ENCODE results near the gene GRK3.
A peak's percentile ranks its signal among the peaks of the same experiment; 100 is the strongest.

The GRK3 gene

DNA sequence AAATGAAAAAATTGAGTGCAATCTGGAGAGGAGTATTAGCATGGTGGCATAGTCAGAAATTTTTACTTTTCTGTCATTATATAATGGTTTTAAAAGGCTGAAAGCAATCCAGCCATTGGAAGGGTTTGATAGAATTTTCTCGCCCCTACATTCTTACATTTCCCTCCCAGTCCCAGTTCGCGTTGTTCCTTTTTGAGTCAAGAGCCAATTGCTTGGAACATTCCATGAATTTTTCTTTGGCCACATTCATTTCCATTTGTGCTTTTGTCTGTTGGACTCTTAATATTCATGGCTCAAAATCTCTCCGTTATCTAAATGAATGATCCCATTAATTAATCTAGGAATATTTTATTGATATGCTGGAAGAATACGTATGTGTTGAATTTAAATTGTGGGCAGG lies 66.0 kb downstream of the GRK3 start:
- no peak overlapping the region for H3K27ac Mint-ChIP-seq
- H3K9me3 Mint-ChIP-seq: no peaks in the 10 kb centered on the region
- no peaks in the 10 kb centered on the region for H3K27me3 Mint-ChIP-seq (ENCODE audit: low read depth)
- no peak overlapping the region for H3K4me3 Mint-ChIP-seq
- H3K4me1 Mint-ChIP-seq (ENCODE audit: low read depth): peaks cover 12% of the 10 kb centered on the region
- DNase-seq (ENCODE audit: low spot score): no peak
- H3K36me3 Mint-ChIP-seq (ENCODE audit: low read depth): peaks cover 7% of the 10 kb centered on the region

DNA sequence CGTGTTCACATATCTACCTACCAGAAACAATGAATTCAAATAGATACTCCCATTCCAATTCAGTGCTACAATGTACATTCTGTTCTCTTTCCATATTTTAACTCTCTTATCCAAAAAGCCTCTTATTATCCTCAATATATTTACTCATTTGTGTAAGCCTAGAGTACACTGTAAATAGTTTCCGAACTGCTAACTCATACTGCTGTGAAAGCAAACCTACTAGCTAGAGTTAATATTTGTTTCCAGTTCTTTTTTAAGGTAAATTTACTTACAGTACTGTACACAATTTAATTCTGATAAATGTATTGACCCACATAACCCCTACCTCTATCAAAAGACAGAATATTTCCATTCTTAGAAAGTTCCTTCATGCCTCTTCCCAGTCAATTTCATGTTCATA lies 71.8 kb downstream of the GRK3 start:
- no peak overlapping the region for H3K27ac Mint-ChIP-seq
- no peak overlapping the region for H3K4me3 Mint-ChIP-seq
- peaks cover 8% of the 10 kb centered on the region for H3K4me1 Mint-ChIP-seq (ENCODE audit: low read depth)
- peaks cover 30% of the 10 kb centered on the region for H3K36me3 Mint-ChIP-seq (ENCODE audit: low read depth)
- DNase-seq (ENCODE audit: low spot score): no peak
- no peaks in the 10 kb centered on the region for H3K27me3 Mint-ChIP-seq (ENCODE audit: low read depth)
- H3K9me3 Mint-ChIP-seq: peaks cover 30% of the 10 kb centered on the region

DNA sequence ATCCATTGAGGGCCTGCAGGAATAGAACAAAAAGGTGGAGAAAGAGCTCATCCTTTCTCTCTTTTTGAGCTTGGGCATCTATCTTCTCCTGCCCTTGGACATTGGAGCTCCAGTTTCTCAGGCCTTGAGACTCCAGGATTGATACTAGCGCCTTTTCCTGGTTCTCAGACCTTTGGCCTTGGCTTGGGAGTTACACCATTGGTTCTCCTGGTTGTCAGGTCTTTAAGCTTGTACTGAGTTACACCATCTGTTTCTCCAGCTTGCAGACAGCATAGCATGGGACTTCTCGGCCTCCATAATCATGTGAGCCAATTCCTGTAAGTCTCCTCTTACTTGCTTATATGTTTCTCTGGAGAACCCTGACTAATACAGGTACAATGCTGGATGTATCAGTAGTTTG lies 72.6 kb downstream of the GRK3 start:
- DNase-seq (ENCODE audit: low spot score): no peak
- Mint-ChIP-seq H3K9me3 (peaks cover 31% of the 10 kb centered on the region), H3K27me3 (ENCODE audit: low read depth) (no peaks in the 10 kb centered on the region), H3K4me1 (ENCODE audit: low read depth) (peaks cover 14% of the 10 kb centered on the region), H3K36me3 (ENCODE audit: low read depth) (peaks cover 37% of the 10 kb centered on the region), H3K4me3 (no peak overlapping the region), H3K27ac (no peak overlapping the region)

DNA sequence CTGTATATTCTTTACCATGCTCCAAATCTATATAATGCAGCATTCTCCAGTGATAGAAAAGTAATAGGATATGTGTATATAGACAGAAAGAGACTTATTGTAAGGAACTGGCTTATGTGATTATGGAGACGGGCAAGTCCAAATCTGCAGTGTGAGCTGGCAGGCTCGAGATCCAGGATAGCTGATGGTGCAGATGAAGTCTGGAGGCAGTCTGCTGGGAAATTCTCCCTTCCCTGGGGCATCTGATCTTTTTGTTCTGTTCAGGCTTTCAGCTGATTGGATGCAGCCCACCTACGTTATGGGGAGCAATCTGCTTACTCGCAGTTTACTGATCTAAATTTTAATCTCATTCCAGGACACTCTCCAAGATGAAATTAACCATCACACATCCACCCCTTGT lies 73.2 kb downstream of the GRK3 start:
- no peaks in the 10 kb centered on the region for H3K27me3 Mint-ChIP-seq (ENCODE audit: low read depth)
- H3K4me3 Mint-ChIP-seq: no peak overlapping the region
- DNase-seq (ENCODE audit: low spot score): no peak
- peaks cover 15% of the 10 kb centered on the region for H3K4me1 Mint-ChIP-seq (ENCODE audit: low read depth)
- H3K27ac Mint-ChIP-seq: no peak overlapping the region
- peaks cover 31% of the 10 kb centered on the region for H3K9me3 Mint-ChIP-seq
- H3K36me3 Mint-ChIP-seq (ENCODE audit: low read depth): peaks cover 41% of the 10 kb centered on the region

DNA sequence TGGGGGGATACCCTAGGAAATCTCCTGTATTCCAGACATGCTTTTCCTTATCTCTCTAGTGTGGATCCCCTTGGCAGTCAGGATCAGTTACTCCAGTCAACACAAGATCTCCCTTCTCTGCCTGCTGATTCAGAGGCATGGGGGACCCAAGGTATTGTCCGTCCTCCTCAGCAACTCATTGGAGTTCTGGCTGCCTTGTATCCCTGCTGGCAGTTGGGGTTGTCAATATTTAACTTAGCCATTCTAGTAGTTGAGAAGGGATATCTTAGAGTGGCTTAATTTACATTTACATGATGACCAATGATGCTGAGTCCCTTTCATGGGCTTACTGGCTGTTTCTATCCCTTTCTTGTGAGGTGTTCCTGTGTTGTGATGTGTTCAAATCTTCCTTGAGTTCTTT lies 74.2 kb downstream of the GRK3 start:
- Mint-ChIP-seq H3K27ac (no peak overlapping the region), H3K4me1 (ENCODE audit: low read depth) (peaks cover 15% of the 10 kb centered on the region), H3K9me3 (peaks cover 31% of the 10 kb centered on the region), H3K36me3 (ENCODE audit: low read depth) (peaks cover 45% of the 10 kb centered on the region), H3K4me3 (no peak overlapping the region), H3K27me3 (ENCODE audit: low read depth) (no peaks in the 10 kb centered on the region)
- no peak for DNase-seq (ENCODE audit: low spot score)

DNA sequence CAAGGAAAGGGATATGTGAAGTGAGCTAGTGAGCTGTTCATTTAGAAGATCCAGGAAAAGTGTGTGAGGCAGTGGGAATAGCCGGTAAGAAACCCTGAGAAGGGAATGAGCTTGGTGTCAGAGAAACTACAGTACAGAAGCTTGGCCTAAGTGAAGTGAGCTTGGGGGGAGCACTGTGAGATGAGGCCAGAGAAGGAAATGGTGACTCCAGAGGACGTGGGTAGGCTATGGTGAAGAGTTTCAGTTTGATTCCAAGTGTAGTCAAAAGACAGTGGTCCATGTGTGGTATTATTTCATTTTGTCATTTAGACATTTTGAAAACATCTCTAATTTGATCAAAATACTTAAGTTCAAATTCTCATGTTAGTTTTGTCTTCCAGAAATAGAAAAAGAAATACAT lies 77.2 kb downstream of the GRK3 start:
- peaks cover 58% of the 10 kb centered on the region for H3K36me3 Mint-ChIP-seq (ENCODE audit: low read depth)

DNA sequence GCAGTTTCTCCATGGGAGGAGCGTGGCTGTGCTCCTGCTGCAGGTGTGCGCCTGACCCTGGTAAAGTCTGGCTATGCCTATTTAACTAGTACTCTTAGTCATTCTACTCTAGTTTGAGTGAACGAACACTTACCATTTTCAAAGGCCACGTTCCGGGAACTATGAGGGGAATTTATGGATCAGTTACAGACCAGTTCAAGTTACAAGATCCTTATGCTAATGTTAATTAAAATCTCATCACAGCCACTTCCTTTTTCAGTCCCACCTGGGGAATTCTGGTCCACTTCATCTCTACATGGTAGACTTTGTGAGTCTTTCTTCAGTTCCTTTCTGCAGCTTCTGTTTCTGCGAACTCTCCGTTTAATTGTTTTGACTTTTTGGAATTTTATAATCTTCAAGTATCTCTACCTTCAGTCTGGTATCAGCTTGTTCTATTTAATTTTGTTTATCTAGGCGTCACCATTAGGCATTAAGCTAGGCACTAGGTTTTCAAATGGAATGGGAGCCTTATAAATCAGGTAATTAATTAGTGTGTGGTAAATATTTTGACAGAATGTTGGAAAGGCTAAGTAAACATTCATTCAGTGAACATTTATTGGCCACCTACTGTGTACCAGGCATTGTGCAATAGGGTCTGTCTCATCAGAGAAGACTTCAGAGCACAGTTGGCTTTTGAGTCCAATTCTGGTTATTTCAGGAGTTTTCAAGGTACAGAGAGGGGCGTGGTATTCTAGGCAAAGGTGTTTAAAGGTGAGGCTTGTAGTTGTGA lies 78.9 kb downstream of the GRK3 start:
- Mint-ChIP-seq H3K36me3 (ENCODE audit: low read depth) (peaks cover 51% of the 10 kb centered on the region), H3K9me3 (peaks cover 20% of the 10 kb centered on the region), H3K4me3 (no peak overlapping the region), H3K4me1 (ENCODE audit: low read depth) (peaks cover 19% of the 10 kb centered on the region), H3K27me3 (ENCODE audit: low read depth) (no peaks in the 10 kb centered on the region), H3K27ac (no peak overlapping the region)
- DNase-seq (ENCODE audit: low spot score): no peak

More for the DNA sequence above, 77.2 kb downstream of the GRK3 start:
- Mint-ChIP-seq H3K4me1 (ENCODE audit: low read depth) (peaks cover 19% of the 10 kb centered on the region), H3K9me3 (peaks cover 31% of the 10 kb centered on the region), H3K4me3 (no peak overlapping the region), H3K27me3 (ENCODE audit: low read depth) (no peaks in the 10 kb centered on the region), H3K27ac (peak overlapping the region; percentile 12)
- no peak for DNase-seq (ENCODE audit: low spot score)

DNA sequence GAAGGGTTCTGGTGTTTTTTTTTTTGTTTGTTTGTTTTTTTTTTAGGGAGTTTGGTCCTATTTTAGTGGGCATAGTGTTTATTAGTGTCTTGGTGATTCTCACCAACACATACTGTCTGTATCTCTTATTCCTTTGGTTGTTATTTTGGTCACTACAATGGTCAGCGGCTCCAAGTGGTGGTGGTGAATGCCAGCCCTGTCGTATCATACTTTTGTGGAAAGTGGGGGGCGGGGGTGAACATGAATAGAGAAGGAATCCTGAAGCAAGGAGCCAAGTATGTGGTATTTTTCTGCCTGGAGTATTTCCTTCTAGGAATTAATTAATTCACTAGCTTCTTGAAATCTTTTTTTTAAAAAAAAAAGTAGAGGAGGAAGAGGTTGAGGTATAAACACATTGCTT lies 79.6 kb downstream of the GRK3 start:
- DNase-seq (ENCODE audit: low spot score): no peak
- H3K27me3 Mint-ChIP-seq (ENCODE audit: low read depth): no peaks in the 10 kb centered on the region
- H3K27ac Mint-ChIP-seq: no peak overlapping the region
- peaks cover 51% of the 10 kb centered on the region for H3K36me3 Mint-ChIP-seq (ENCODE audit: low read depth)
- no peak overlapping the region for H3K4me3 Mint-ChIP-seq
- H3K9me3 Mint-ChIP-seq: peaks cover 14% of the 10 kb centered on the region
- peaks cover 19% of the 10 kb centered on the region for H3K4me1 Mint-ChIP-seq (ENCODE audit: low read depth)

DNA sequence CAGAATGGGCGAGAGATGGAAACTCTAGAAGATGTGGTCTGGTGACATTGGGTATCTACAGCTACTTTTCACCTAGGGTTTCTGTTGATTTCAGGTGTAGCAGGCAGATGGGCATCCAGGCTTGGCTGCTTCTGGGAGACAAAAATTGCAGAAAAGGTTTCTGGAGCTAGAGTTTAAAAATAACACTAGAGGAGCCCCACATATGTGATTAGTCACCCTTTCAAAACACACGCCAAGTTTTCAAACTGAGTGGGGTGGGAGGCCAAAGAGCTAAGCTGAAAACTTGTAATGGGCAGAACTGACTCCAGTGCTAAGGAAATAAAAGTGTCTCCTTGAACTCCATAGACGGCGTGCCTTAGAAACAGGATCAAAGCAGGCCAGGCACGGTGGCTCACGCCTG lies 80.8 kb downstream of the GRK3 start:
- peaks cover 44% of the 10 kb centered on the region for H3K36me3 Mint-ChIP-seq (ENCODE audit: low read depth)
- H3K27ac Mint-ChIP-seq: no peak overlapping the region
- H3K9me3 Mint-ChIP-seq: peaks cover 4% of the 10 kb centered on the region

DNA sequence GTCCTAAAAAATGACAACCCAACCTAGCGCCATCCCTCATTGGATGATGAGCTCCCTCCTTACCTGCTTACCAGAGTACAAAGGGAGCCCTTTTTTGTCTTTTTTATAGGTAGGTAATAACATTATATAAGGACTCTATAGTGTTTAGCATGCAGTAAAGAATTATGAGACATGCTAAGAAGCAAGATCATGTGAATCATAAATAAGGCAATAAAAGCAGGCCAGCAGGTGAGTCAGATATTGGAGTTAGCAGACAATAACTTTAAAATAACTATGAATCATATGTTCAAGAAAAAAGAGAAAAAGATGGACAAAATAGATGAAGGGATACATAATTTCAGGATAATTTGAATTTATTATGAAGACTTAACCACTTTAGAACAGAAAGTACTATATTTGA lies 81.5 kb downstream of the GRK3 start:
- no peak for DNase-seq (ENCODE audit: low spot score)
- H3K9me3 Mint-ChIP-seq: peaks cover 3% of the 10 kb centered on the region
- no peaks in the 10 kb centered on the region for H3K27me3 Mint-ChIP-seq (ENCODE audit: low read depth)
- H3K36me3 Mint-ChIP-seq (ENCODE audit: low read depth): peaks cover 45% of the 10 kb centered on the region
- no peak overlapping the region for H3K4me3 Mint-ChIP-seq
- H3K27ac Mint-ChIP-seq: no peak overlapping the region
- H3K4me1 Mint-ChIP-seq (ENCODE audit: low read depth): peaks cover 24% of the 10 kb centered on the region

More for the DNA sequence above, 80.8 kb downstream of the GRK3 start:
- H3K27me3 Mint-ChIP-seq (ENCODE audit: low read depth): no peaks in the 10 kb centered on the region
- DNase-seq (ENCODE audit: low spot score): no peak
- H3K4me3 Mint-ChIP-seq: no peak overlapping the region
- H3K4me1 Mint-ChIP-seq (ENCODE audit: low read depth): peaks cover 22% of the 10 kb centered on the region

DNA sequence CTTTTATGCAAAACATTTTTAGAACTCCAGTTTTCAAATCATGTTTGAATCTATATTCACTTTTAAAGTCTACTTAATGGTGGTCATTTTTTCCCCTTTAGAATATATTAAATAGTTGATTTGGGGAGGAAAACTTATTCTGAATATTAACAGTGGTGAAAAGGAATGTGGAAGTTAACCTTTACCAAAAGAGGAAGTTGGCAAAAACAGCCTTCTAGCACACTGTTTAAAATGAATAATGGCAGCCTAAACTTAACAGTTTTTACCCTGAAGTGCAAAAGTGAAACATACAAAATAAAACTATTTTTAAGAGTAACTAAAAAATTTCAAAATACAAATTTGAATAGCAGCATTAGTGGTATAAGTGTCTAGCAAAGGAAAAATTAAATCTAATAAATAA lies 86.4 kb downstream of the GRK3 start:
- peaks cover 31% of the 10 kb centered on the region for H3K36me3 Mint-ChIP-seq (ENCODE audit: low read depth)

DNA sequence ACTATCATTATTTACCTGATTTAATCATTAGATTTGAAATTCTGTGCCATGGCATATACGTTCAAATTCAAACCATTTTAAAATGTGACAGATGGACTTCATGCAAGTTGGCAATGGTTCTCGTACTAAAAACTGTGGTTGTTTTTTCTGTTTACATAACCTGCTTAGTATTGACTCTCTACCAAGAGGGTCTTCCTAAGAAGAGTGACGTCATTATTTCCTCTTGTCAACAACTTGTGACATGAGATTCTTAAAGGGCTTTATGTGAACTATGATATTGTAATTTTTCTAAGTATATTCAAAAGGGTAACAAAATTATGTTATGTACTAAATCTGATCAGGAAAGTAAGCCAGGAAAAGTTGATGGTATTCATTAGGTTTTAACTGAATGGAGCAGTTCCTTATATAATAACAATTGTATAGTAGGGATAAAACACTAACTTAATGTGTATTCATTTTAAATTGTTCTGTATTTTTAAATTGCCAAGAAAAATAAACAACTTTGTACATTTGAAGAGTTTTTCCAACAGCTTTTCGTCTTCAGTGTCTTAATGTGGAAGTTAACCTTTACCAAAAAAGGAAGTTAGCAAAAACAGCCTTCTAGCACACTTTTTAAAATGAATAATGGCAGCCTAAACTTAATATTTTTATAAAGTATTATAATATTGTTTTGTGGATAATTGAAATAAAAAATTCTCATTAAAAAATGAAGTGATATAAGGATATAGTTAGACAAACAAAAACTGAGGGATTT lies 87.0 kb downstream of the GRK3 start:
- Mint-ChIP-seq H3K4me3 (no peak overlapping the region), H3K27me3 (ENCODE audit: low read depth) (no peaks in the 10 kb centered on the region), H3K9me3 (no peaks in the 10 kb centered on the region), H3K36me3 (ENCODE audit: low read depth) (peaks cover 29% of the 10 kb centered on the region), H3K4me1 (ENCODE audit: low read depth) (peaks cover 25% of the 10 kb centered on the region), H3K27ac (no peak overlapping the region)
- no peak for DNase-seq (ENCODE audit: low spot score)

More for the DNA sequence above, 86.4 kb downstream of the GRK3 start:
- no peaks in the 10 kb centered on the region for H3K27me3 Mint-ChIP-seq (ENCODE audit: low read depth)
- H3K4me3 Mint-ChIP-seq: no peak overlapping the region
- no peaks in the 10 kb centered on the region for H3K9me3 Mint-ChIP-seq
- peaks cover 23% of the 10 kb centered on the region for H3K4me1 Mint-ChIP-seq (ENCODE audit: low read depth)
- H3K27ac Mint-ChIP-seq: no peak overlapping the region
- DNase-seq (ENCODE audit: low spot score): no peak

DNA sequence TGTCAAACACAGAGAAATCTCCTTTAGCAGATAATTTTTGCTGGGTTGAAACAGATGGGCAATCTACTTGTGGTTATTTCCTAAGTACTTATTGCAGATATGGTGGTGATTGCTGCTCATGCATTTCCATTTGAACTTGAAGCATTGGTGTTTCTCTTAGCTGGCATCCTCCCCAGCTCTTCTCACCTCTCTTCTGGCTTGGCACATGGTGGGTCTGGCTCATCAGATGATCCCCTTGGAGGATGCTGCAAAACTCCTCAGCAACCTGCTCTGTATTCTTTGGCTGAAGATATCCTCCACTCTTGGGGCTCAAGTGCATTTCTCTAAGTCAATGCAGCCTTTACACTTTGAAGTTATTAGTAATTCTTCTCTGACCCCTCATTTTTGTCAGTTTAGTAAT lies 90.2 kb downstream of the GRK3 start:
- Mint-ChIP-seq H3K27ac (no peak overlapping the region), H3K36me3 (ENCODE audit: low read depth) (peaks cover 37% of the 10 kb centered on the region), H3K4me3 (no peak overlapping the region), H3K4me1 (ENCODE audit: low read depth) (peaks cover 33% of the 10 kb centered on the region), H3K9me3 (no peaks in the 10 kb centered on the region), H3K27me3 (ENCODE audit: low read depth) (no peaks in the 10 kb centered on the region)
- no peak for DNase-seq (ENCODE audit: low spot score)

DNA sequence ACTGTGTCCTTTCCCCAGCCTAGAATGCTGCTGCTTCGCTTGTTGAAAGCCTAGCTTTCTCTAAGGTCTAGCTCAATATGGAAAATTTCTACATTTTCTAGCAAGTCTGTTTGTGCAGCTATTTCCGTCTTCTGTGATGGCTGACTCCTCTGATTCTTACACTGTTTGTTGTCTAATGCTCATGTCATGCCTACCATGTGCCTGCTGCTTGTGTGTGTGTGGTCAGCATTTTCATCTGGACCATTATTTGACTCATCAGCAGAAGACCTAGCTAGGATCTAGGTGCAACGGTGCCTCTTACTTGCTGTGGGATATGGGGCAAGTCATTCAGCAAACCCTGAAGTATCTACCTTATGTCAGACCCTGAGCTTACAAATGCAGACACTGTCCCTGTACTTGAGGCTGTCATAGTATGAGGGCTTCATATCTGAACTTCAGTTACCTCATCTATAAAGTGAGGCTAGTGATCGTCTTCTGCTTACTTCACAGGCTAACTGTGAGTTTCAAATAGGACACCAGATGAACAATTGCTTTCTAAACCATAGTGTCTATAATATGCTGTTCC lies 91.0 kb downstream of the GRK3 start:
- Mint-ChIP-seq H3K27ac (peak overlapping the region; percentile 29), H3K27me3 (ENCODE audit: low read depth) (no peaks in the 10 kb centered on the region), H3K4me1 (ENCODE audit: low read depth) (peaks cover 29% of the 10 kb centered on the region), H3K36me3 (ENCODE audit: low read depth) (peaks cover 33% of the 10 kb centered on the region), H3K4me3 (no peak overlapping the region), H3K9me3 (no peaks in the 10 kb centered on the region)
- no peak for DNase-seq (ENCODE audit: low spot score)
